AG09309 (cell line): ENCODE measurements around the gene TGM2.

Experiments used
- DNase-seq: peaks from one replicate; pipeline ENCODE4 v3.0.0-alpha.2; 2010; ENCODE audit warnings: low read depth
- H3K4me3 ChIP-seq: 2 replicates; pipeline ENCODE4 v1.5.1; 2011; ENCODE audit warnings: mild to moderate bottlenecking, low read depth, low read length, moderate library complexity; ENCODE audit not compliant: control insufficient read depth
- CTCF ChIP-seq: IDR thresholded peaks from 2 replicates; pipeline ENCODE4 v1.5.1; 2011; ENCODE audit warnings: mild to moderate bottlenecking, low read depth, low read length, inconsistent platforms; ENCODE audit not compliant: insufficient read depth, control insufficient read depth; ENCODE audit errors: missing control alignments

TGM2 gene

GRCh38 chr20:38134427-38135270 lies 30.4 kb downstream of the TGM2 start:
- no peak overlapping the region for H3K4me3 ChIP-seq
- no peak for TF ChIP-seq CTCF
- no peak for DNase-seq

- no peak overlapping the region for H3K4me3 ChIP-seq
- no peak for TF ChIP-seq CTCF
- no peak for DNase-seq
Measured at GRCh38 chr20:38133680-38134426, 31.2 kb downstream of the TGM2 start.

GRCh38 chr20:38132910-38133501 lies 32.1 kb downstream of the TGM2 start:
- no peak overlapping the region for H3K4me3 ChIP-seq
- no peak for TF ChIP-seq CTCF
- no peak for DNase-seq

GRCh38 chr20:38132156-38132909 lies 32.7 kb downstream of the TGM2 start:
- DNase-seq, result no peak
- H3K4me3 ChIP-seq, result no peak overlapping the region
- no peak for TF ChIP-seq CTCF

GRCh38 chr20:38131588-38132121 lies 33.4 kb downstream of the TGM2 start:
- H3K4me3 ChIP-seq, result no peak overlapping the region
- TF ChIP-seq CTCF, result no peak
- DNase-seq, result no peak

- no peak overlapping the region for H3K4me3 ChIP-seq
- no peak for DNase-seq
- no peak for TF ChIP-seq CTCF
Measured at GRCh38 chr20:38130687-38131587, 34.1 kb downstream of the TGM2 start.
